Measurements from ENCODE around the gene MALT1. TPM values are rescaled to one million over a fixed set of nuclear protein-coding genes. Genes with fewer than 3 reads are reported as not detected.

MALT1 gene
- total RNA-seq, 1 donor from 2014 or later = 25.8 TPM

GRCh38 chr18:58723810-58724602 is 52.7 kb downstream of the MALT1 start:
- intact Hi-C loops (cut with DNase I) = no loop called here
- H3K9me3 ChIP-seq = no peaks in the 10 kb centered on the region
- H3K36me3 ChIP-seq = no peaks in the 10 kb centered on the region
- no peak for TF ChIP-seq CTCF (IDR thresholded peaks at IDR 0.05)
- H3K4me3 ChIP-seq = no peak overlapping the region
- DNase-seq (no peak), ATAC-seq (no peak)
- no peaks in the 10 kb centered on the region for H3K27me3 ChIP-seq
- H3K4me1 ChIP-seq = peaks cover 4% of the 10 kb centered on the region
- H3K27ac ChIP-seq = no peak overlapping the region

GRCh38 chr18:58726671-58727070 is 55.4 kb downstream of the MALT1 start:
- Histone ChIP-seq H3K36me3 (no peaks in the 10 kb centered on the region), H3K27me3 (no peaks in the 10 kb centered on the region), H3K4me3 (no peak overlapping the region), H3K9me3 (no peaks in the 10 kb centered on the region), H3K27ac (no peak overlapping the region), H3K4me1 (peaks cover 4% of the 10 kb centered on the region)
- DNase-seq (no peak), ATAC-seq (no peak)
- intact Hi-C loops (cut with DNase I) = no loop called here
- TF ChIP-seq CTCF (IDR thresholded peaks at IDR 0.05) = no peak

GRCh38 chr18:58727776-58728500 is 56.7 kb downstream of the MALT1 start:
- intact Hi-C loops (cut with DNase I) = no loop called here
- DNase-seq = no peak

GRCh38 chr18:58728719-58729118 is 57.5 kb downstream of the MALT1 start:
- no peak for TF ChIP-seq CTCF (IDR thresholded peaks at IDR 0.05)
- Histone ChIP-seq H3K27me3 (no peaks in the 10 kb centered on the region), H3K4me3 (no peak overlapping the region), H3K9me3 (no peaks in the 10 kb centered on the region), H3K4me1 (no peaks in the 10 kb centered on the region), H3K36me3 (no peaks in the 10 kb centered on the region), H3K27ac (no peak overlapping the region)
- DNase-seq (no peak), ATAC-seq (no peak)
- intact Hi-C loops (cut with DNase I) = no loop called here

More at GRCh38 chr18:58727776-58728500, 56.7 kb downstream of the MALT1 start:
- Histone ChIP-seq H3K9me3 (no peaks in the 10 kb centered on the region), H3K36me3 (no peaks in the 10 kb centered on the region), H3K27ac (no peak overlapping the region), H3K4me3 (no peak overlapping the region), H3K4me1 (peaks cover 4% of the 10 kb centered on the region), H3K27me3 (no peaks in the 10 kb centered on the region)
- no peak for ATAC-seq
- no peak for TF ChIP-seq CTCF (IDR thresholded peaks at IDR 0.05)

GRCh38 chr18:58730618-58731017 is 59.4 kb downstream of the MALT1 start:
- H3K36me3 ChIP-seq = peaks cover 15% of the 10 kb centered on the region
- no peak overlapping the region for H3K27ac ChIP-seq
- intact Hi-C loops (cut with DNase I) = no loop called here
- no peaks in the 10 kb centered on the region for H3K27me3 ChIP-seq
- H3K4me3 ChIP-seq = no peak overlapping the region
- no peak for TF ChIP-seq CTCF (IDR thresholded peaks at IDR 0.05)
- no peak for ATAC-seq
- DNase-seq = no peak
- H3K9me3 ChIP-seq = no peaks in the 10 kb centered on the region
- no peaks in the 10 kb centered on the region for H3K4me1 ChIP-seq
